Stimulated activated CD8-positive, alpha-beta memory T cell treated with anti-CD3 and anti-CD28 coated beads, Interleukin-4, amount 100 ng/mL, for 1 hour (primary cell): ENCODE measurements around the gene BCKDHB.

Experiments
- DNase-seq, 2 donors: peaks; one replicate each; pipeline ENCODE4 v3.0.0-alpha.2; 2020; ENCODE audit warnings: low read depth in 2 of 2, low spot score in 1 of 2

The BCKDHB gene

DNA sequence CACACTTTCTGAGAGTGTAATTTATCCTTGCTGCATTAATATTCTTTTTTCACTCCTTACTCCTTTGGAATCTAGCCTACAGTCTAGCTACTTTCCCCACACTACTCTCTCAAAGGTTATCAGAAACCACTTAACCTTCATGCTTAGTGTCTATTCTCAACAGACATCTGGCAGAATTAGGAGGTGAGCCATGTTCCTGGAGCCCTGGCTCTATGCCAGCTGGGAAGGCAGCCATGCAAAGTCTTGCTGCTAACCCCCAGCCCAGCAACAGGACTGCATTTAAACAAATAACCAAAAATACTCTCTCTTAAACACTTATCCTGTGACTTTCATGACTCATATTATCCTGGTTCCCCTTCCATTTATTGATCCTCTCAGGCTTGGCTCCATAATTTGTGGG lies 260.2 kb downstream of the BCKDHB start:
- no peak for DNase-seq

DNA sequence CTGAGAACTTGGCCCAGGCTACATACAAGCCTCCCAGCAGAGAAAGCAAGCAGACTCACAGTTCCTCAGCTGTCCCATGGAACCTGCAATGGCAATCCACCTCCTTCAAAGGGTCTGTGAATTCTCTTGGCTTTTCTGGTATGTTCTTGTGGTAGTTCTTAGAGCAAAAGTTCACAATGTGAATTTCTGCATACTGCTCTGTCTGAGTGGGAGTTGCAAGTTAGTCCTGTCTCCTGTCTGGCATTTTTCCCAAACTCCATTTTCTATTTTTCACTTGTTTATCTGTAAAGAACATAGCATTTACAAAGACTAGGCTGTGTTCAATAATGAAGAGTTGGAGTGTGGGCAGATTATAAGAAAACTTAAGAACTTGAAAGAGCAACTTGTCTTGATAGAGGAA lies 269.9 kb downstream of the BCKDHB start:
- no peak for DNase-seq

DNA sequence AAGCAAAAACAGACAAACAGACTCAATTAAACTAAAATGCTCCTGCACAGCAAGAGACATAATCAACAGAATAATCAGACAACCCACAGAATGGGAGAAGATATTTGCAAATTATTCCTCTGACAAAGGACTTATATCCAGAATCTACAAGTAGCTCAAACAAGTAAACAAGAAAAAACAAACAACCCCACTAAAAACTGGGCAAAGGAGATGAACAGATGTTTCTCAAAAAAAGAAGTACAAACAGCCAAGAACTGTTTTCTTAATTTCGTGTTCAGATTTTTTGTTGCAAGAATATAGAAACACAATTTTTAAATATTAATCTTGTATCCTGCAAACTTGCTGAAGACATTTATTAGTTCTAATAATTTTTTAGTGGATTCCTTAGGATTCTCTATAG lies 274.1 kb downstream of the BCKDHB start:
- no peak for DNase-seq

DNA sequence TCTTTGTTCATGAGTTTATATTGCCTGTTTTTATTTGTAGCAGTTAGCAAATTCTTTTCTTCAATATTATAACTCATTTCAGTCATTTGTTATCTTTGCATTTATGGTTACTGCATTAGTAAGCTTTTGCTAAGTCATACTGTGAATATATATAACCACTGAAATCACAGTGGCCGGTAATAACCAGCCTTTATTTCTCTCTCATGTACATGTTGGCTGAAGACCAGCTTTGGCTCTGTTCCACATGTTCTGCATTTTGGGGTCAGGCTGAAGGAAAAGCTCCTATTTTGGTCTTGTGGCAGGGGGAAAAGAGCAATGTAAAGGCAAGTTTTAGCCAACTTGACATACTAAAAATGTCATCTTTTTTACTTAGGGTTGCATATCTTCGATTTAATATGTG lies 276.3 kb downstream of the BCKDHB start:
- no peak for DNase-seq

DNA sequence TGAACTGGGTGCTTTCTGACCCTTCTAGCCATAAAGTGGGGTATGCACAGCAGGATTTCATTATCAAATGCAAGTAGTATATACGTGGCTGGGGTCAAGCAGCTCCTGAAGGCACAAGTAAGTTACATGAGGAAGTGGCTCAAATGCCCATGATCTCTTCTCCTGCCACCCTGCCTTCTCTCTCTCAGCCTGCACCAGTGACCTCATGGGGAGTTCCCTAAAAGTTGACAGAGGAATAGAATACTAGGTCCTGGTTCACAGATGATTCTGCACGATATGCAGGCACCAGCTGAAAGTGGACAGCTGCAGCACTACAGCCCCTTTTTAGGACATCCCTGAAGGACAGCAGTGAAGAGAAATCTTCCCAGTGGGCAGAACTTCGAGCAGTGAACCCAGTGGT lies 282.0 kb downstream of the BCKDHB start:
- DNase-seq, result no peak
